ENCODE data around the gene MRO. TPM values are rescaled to one million over a fixed set of nuclear protein-coding genes. Genes with fewer than 3 reads are reported as not detected.
A peak's percentile ranks its signal among the peaks of the same experiment; 100 is the strongest.

Gene MRO
- total RNA-seq, 4 donors from 2014 or later = 3.9 to 13.3 (median 11.2) TPM

DNA sequence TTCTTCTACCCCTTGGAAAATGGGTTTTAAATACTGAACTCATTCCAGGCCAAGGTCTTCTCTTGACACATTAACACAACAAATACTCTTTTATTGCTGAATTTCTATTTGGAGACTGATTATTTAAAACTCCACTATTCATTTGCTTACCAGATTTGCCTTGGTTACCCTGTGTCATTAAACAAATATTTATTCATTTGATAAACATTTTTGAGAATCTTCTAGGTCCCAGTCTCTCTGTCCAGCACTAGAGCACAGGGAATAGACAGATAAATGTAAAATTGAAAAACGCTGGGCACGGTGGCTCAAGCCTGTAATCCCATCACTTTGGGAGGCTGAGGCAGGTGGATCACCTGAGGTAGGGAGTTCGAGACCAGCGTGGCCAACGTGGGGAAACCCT lies 9.8 kb upstream of the MRO start:
- 91 to 93% methylated on average over 5 of the region's 5 CpGs for WGBS, 2 donors
- intact Hi-C loops (cut with DNase I) = loop anchor here (10.0 kb wide), 3 partner anchors 45 to 205 kb away; partner anchors contain the start of genes ELAC1, ME2 and SMAD4
- H3K27ac ChIP-seq = no peak overlapping the region

DNA sequence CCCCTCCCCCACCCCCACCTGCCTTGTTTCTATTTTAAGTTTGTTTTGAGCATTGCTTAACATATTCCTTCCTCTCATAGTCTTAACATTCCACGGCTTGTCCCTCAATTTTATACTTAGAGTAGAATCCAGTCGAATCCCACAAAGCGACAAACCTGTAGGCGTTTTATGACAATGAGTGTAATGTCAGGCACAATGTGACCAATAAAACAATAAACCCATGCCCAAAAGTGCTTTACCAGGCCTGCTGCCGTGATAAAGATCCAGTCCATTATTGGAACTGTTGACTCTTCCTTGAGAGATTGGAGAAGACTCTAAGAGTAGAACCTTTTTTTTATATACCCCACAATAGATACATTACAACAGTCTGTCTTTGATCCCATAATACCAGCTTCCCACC lies 6.2 kb upstream of the MRO start:
- Histone ChIP-seq H3K36me3 (no peaks in the 10 kb centered on the region), H3K27ac (no peak overlapping the region), H3K4me1 (peaks cover 8 to 10% of the 10 kb centered on the region in 2 donors), H3K9me3 (no peaks in the 10 kb centered on the region), H3K4me3 (replicated peaks in 1 of 3) (no peak overlapping the region), H3K27me3 (no peaks in the 10 kb centered on the region)
- TF ChIP-seq CTCF (IDR thresholded peaks at IDR 0.05) (no peak), POLR2A (IDR thresholded peaks at IDR 0.05) (no peak)
- 93 to 94% methylated on average over 5 of the region's 5 CpGs for WGBS, 2 donors
- no peak for DNase-seq
- intact Hi-C loops (cut with DNase I) = loop anchor here (10.0 kb wide), 3 partner anchors 49 to 209 kb away; partner anchors contain the start of genes ELAC1, ME2 and SMAD4

More for the DNA sequence above, 9.8 kb upstream of the MRO start:
- no peak for TF ChIP-seq CTCF (IDR thresholded peaks at IDR 0.05)
- no peak for TF ChIP-seq POLR2A (IDR thresholded peaks at IDR 0.05)
- no peaks in the 10 kb centered on the region for H3K9me3 ChIP-seq
- no peak for DNase-seq
- no peaks in the 10 kb centered on the region for H3K27me3 ChIP-seq
- H3K4me1 ChIP-seq = peaks cover 8 to 10% of the 10 kb centered on the region in 2 donors
- no peaks in the 10 kb centered on the region for H3K36me3 ChIP-seq
- H3K4me3 ChIP-seq (replicated peaks in 1 of 3) = no peak overlapping the region

- intact Hi-C loops (cut with DNase I) = loop anchor here (10.0 kb wide), 3 partner anchors 49 to 209 kb away; partner anchors contain the start of genes ELAC1, ME2 and SMAD4
- no peak overlapping the region for H3K27ac ChIP-seq
- H3K4me1 ChIP-seq = peaks cover 10 to 13% of the 10 kb centered on the region in 2 donors
- TF ChIP-seq POLR2A (IDR thresholded peaks at IDR 0.05) (no peak), CTCF (IDR thresholded peaks at IDR 0.05) (no peak)
- no peaks in the 10 kb centered on the region for H3K9me3 ChIP-seq
- H3K36me3 ChIP-seq = no peaks in the 10 kb centered on the region
- no peak for DNase-seq
- H3K27me3 ChIP-seq = no peaks in the 10 kb centered on the region
- 76 to 97% methylated on average over 2 of the region's 2 CpGs for WGBS, 2 donors
- no peak overlapping the region for H3K4me3 ChIP-seq (replicated peaks in 1 of 3)
Observed at GRCh38 chr18:50825621-50826020, 5.8 kb upstream of the MRO start.

DNA sequence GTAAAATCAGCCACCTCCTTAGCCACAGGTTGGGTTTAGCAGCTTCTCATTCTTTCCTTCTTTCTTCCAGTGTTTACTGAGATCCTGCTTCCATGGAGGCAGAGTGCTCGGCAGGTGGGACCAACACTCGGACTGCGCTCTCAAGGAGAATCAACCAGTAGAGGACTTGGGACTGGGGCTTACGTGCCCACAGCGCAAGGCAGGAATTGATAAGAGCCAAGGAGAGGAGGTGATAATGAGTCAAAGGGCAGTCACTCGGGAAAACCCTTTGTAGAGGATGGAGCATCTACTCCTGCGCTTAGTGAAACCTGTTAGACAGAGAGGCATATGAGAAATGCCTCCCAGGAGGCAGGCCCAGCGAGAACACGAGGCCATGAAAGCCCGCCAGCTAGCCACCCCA lies 2.9 kb upstream of the MRO start:
- no peak overlapping the region for H3K27ac ChIP-seq
- H3K4me3 ChIP-seq (replicated peaks in 1 of 3) = no peak overlapping the region
- TF ChIP-seq CTCF (IDR thresholded peaks at IDR 0.05) (no peak), POLR2A (IDR thresholded peaks at IDR 0.05) (no peak)
- no peaks in the 10 kb centered on the region for H3K27me3 ChIP-seq
- WGBS, 2 donors = 92% methylated on average over 8 to 10 of the region's 10 CpGs
- intact Hi-C loops (cut with DNase I) = loop anchor here (10.0 kb wide), 3 partner anchors 52 to 212 kb away; partner anchors contain the start of genes ELAC1, ME2 and SMAD4
- H3K9me3 ChIP-seq = no peaks in the 10 kb centered on the region
- no peak for DNase-seq
- H3K36me3 ChIP-seq = no peaks in the 10 kb centered on the region
- peaks cover 31 to 37% of the 10 kb centered on the region in 2 donors for H3K4me1 ChIP-seq

DNA sequence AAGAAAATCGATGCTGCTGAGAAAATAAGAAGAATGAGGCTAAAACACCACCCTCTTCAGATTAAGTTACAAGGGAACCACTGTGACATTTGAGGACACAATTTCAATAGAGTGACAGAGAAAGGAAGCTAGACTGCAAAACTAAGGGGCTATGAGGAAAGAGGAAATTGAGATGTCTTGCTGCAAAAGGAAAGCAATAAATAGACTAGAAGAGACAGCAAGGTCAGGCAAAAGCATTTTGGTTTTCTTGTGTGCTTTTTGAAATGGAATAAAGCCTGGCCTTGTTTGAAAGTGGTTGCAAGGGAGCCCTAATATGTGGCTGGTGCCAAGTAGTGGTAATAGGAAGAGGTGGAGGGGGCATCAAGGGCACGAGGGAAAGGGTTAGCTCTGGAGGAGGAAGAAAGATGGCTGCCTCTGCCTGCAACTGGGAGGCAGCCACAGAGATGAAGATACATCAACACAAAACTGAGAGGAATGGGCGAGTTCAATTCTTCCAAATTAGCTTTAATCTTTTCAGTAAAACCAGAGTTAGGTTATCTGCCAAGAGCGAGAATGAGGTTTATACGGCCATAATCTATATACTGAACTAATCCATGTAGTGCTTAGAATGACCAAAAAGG lies 1.2 kb upstream of the MRO start:
- no peaks in the 10 kb centered on the region for H3K27me3 ChIP-seq
- no peak overlapping the region for H3K4me3 ChIP-seq (replicated peaks in 1 of 3)
- H3K4me1 ChIP-seq = peaks cover 34 to 47% of the 10 kb centered on the region in 2 donors
- intact Hi-C loops (cut with DNase I) = loop anchor here (10.0 kb wide), 3 partner anchors 54 to 214 kb away; partner anchors contain the start of genes ELAC1, ME2 and SMAD4
- H3K27ac ChIP-seq = peak overlapping the region in 2 of 3 donors; percentile 71 to 87
- H3K9me3 ChIP-seq = no peaks in the 10 kb centered on the region
- WGBS, 2 donors = 79 to 81% methylated on average over 5 of the region's 5 CpGs
- no peak for DNase-seq
- no peak for TF ChIP-seq CTCF (IDR thresholded peaks at IDR 0.05)
- no peaks in the 10 kb centered on the region for H3K36me3 ChIP-seq

Data from thyroid gland (tissue), 4 donors.